Measurements from ENCODE around the gene FAXC.
"Not testable (repeated sequence)": the region's sequence is repeated elsewhere in the genome, so short reads cannot be mapped to it uniquely, and the experiment has no call there.

FAXC gene

GRCh38 chr6:99341862-99342455 lies 7.5 kb downstream of the FAXC start:
- no peaks in the 10 kb centered on the region for H3K9me3 ChIP-seq
- no peak overlapping the region for H3K4me3 ChIP-seq (ENCODE audit: low read depth in 1 of 2, low read length in 1 of 2)
- no peaks in the 10 kb centered on the region for H3K36me3 ChIP-seq
- H3K4me1 ChIP-seq (ENCODE audit: control insufficient read depth in 1 of 2, insufficient read depth in 1 of 2, low read depth in 1 of 2, low read length in 1 of 2) = no peaks in the 10 kb centered on the region
- H3K27me3 ChIP-seq = peaks cover 89% of the 10 kb centered on the region
- H3K27ac ChIP-seq = no peak overlapping the region
- TF ChIP-seq, protein P1, sequence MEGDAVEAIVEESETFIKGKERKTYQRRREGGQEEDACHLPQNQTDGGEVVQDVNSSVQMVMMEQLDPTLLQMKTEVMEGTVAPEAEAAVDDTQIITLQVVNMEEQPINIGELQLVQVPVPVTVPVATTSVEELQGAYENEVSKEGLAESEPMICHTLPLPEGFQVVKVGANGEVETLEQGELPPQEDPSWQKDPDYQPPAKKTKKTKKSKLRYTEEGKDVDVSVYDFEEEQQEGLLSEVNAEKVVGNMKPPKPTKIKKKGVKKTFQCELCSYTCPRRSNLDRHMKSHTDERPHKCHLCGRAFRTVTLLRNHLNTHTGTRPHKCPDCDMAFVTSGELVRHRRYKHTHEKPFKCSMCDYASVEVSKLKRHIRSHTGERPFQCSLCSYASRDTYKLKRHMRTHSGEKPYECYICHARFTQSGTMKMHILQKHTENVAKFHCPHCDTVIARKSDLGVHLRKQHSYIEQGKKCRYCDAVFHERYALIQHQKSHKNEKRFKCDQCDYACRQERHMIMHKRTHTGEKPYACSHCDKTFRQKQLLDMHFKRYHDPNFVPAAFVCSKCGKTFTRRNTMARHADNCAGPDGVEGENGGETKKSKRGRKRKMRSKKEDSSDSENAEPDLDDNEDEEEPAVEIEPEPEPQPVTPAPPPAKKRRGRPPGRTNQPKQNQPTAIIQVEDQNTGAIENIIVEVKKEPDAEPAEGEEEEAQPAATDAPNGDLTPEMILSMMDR (IDR thresholded peaks at IDR 0.05) = no peak

GRCh38 chr6:99338188-99338587 lies 11.3 kb downstream of the FAXC start:
- Histone ChIP-seq H3K27ac (no peak overlapping the region), H3K36me3 (no peaks in the 10 kb centered on the region), H3K4me3 (ENCODE audit: low read depth in 1 of 2, low read length in 1 of 2) (no peak overlapping the region), H3K27me3 (peaks cover 77% of the 10 kb centered on the region), H3K4me1 (ENCODE audit: control insufficient read depth in 1 of 2, insufficient read depth in 1 of 2, low read depth in 1 of 2, low read length in 1 of 2) (no peaks in the 10 kb centered on the region), H3K9me3 (no peaks in the 10 kb centered on the region)
- TF ChIP-seq, protein P1 (IDR thresholded peaks at IDR 0.05) = no peak

GRCh38 chr6:99335298-99335697 lies 14.2 kb downstream of the FAXC start:
- not testable (repeated sequence) for H3K4me1 ChIP-seq (ENCODE audit: control insufficient read depth in 1 of 2, insufficient read depth in 1 of 2, low read depth in 1 of 2, low read length in 1 of 2); H3K27ac ChIP-seq; H3K4me3 ChIP-seq (ENCODE audit: low read depth in 1 of 2, low read length in 1 of 2); H3K36me3 ChIP-seq; H3K9me3 ChIP-seq
- peaks cover 70% of the 10 kb centered on the region for H3K27me3 ChIP-seq

GRCh38 chr6:99334526-99335127 lies 14.8 kb downstream of the FAXC start:
- peaks cover 63% of the 10 kb centered on the region for H3K27me3 ChIP-seq
- H3K9me3 ChIP-seq = no peaks in the 10 kb centered on the region
- no peak overlapping the region for H3K4me3 ChIP-seq (ENCODE audit: low read depth in 1 of 2, low read length in 1 of 2)
- H3K4me1 ChIP-seq (ENCODE audit: control insufficient read depth in 1 of 2, insufficient read depth in 1 of 2, low read depth in 1 of 2, low read length in 1 of 2) = no peaks in the 10 kb centered on the region
- TF ChIP-seq, protein P1 (IDR thresholded peaks at IDR 0.05) = no peak
- no peaks in the 10 kb centered on the region for H3K36me3 ChIP-seq
- no peak overlapping the region for H3K27ac ChIP-seq

DNA sequence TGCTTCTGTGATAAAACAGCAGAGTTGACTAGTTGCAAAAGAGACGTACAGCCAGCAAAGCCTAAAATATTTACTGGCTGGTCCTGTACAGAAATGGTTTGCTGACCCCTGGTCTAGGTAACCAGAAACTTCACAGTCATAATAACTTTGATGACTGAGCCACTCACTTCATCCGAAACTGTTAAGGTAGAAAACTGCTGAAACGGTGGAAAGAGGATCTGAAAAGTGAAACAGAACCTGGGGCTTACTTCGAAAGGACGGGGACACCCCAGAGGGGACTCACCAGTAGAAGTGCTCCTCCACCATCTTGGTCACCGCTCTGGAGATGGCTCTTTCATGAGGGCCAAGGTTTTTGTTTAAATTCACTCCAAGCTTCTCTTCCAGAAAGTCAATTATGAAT lies 16.4 kb downstream of the FAXC start:
- Histone ChIP-seq H3K27ac (no peak overlapping the region), H3K4me1 (ENCODE audit: control insufficient read depth in 1 of 2, insufficient read depth in 1 of 2, low read depth in 1 of 2, low read length in 1 of 2) (no peaks in the 10 kb centered on the region), H3K36me3 (no peaks in the 10 kb centered on the region), H3K27me3 (peaks cover 57% of the 10 kb centered on the region), H3K9me3 (no peaks in the 10 kb centered on the region), H3K4me3 (ENCODE audit: low read depth in 1 of 2, low read length in 1 of 2) (no peak overlapping the region)
- TF ChIP-seq, protein P1 (IDR thresholded peaks at IDR 0.05) = no peak

DNA sequence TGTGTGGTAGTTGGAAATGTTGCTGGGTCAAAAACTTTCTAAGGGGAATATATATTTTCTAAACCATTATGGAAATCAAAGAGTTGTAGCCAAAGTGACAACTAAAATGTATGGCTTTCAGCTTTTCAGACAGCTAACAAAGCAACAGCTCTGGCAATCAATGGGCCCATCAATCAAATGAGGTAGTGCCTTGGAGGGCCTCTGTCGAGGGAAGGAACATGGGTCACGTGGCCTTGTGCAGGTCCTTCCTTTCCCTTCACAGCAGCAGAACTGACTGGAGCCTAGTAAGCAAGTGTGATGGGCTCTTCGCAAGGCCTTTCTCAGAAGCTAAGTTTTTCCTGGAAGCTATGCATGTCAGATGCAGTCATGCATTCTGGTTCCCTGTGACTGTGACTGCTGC lies 17.9 kb downstream of the FAXC start:
- Histone ChIP-seq H3K27ac (no peak overlapping the region), H3K4me1 (ENCODE audit: control insufficient read depth in 1 of 2, insufficient read depth in 1 of 2, low read depth in 1 of 2, low read length in 1 of 2) (no peaks in the 10 kb centered on the region), H3K36me3 (no peaks in the 10 kb centered on the region), H3K9me3 (no peaks in the 10 kb centered on the region), H3K4me3 (ENCODE audit: low read depth in 1 of 2, low read length in 1 of 2) (no peak overlapping the region), H3K27me3 (peaks cover 57% of the 10 kb centered on the region)
- TF ChIP-seq, protein P1 (IDR thresholded peaks at IDR 0.05) = no peak
